ENCODE measurements around the gene MLLT3.

DNA sequence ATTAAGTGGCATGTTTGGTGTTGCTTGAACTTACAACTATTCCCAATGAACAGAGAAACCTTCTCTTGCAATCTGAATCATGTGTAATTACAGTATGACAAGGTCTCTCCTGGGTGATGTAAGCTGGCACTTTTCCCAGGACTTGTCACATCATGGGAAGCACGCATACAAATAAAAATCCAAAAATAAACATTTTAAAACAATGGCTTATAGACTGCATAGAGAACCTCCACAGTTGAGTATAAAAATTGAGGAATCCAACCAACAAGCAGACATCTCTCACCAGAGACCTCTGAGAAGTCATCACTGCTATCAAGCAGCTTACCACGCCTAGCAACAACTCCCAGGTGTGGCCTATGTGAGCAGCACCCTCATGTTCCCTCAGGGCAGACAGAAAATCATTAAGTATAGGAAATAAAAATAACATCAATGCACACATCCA lies 3.9 kb downstream of the MLLT3 start:
- TF ChIP-seq, protein P1, sequence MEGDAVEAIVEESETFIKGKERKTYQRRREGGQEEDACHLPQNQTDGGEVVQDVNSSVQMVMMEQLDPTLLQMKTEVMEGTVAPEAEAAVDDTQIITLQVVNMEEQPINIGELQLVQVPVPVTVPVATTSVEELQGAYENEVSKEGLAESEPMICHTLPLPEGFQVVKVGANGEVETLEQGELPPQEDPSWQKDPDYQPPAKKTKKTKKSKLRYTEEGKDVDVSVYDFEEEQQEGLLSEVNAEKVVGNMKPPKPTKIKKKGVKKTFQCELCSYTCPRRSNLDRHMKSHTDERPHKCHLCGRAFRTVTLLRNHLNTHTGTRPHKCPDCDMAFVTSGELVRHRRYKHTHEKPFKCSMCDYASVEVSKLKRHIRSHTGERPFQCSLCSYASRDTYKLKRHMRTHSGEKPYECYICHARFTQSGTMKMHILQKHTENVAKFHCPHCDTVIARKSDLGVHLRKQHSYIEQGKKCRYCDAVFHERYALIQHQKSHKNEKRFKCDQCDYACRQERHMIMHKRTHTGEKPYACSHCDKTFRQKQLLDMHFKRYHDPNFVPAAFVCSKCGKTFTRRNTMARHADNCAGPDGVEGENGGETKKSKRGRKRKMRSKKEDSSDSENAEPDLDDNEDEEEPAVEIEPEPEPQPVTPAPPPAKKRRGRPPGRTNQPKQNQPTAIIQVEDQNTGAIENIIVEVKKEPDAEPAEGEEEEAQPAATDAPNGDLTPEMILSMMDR (IDR thresholded peaks at IDR 0.05 in 8 of 11, conservative IDR thresholded peaks at IDR 0.05 in 3 of 11) = no peak
- no peak for TF ChIP-seq POLR2AphosphoS5 (IDR thresholded peaks at IDR 0.05)

All from spleen (tissue), 7 donors.